Fibroblast of lung (primary cell): Measurements from ENCODE around the gene GRID1. TPM values are rescaled to one million over a fixed set of nuclear protein-coding genes. Genes with fewer than 3 reads are reported as not detected.

ENCODE experiments used
- DNase-seq, 2 donors: peaks; one replicate each; pipeline versions ENCODE4 v3.0.0 to v3.0.0-alpha.2; 2010; ENCODE audit warnings: low read depth in 2 of 2
- H2AFZ ChIP-seq: 2 replicates; pipeline ENCODE4 v1.5.1; 2012; ENCODE audit warnings: low read length, control low read depth, inconsistent platforms
- H3K27ac ChIP-seq: 2 replicates; pipeline ENCODE4 v1.5.1; 2011; ENCODE audit warnings: low read length, control low read depth; ENCODE audit not compliant: insufficient read depth
- H3K27me3 ChIP-seq: 2 replicates; pipeline ENCODE4 v1.5.1; 2011; ENCODE audit warnings: mild to moderate bottlenecking, low read length; ENCODE audit not compliant: control insufficient read depth, insufficient read depth
- H3K36me3 ChIP-seq: 2 replicates; pipeline ENCODE4 v1.5.1; 2011; ENCODE audit warnings: low read length; ENCODE audit not compliant: control insufficient read depth, insufficient read depth
- H3K4me1 ChIP-seq: 2 replicates; pipeline ENCODE4 v1.5.1; 2011; ENCODE audit warnings: low read length; ENCODE audit not compliant: control insufficient read depth, insufficient read depth; ENCODE audit errors: extremely low read depth
- H3K4me2 ChIP-seq: 2 replicates; pipeline ENCODE4 v1.5.1; 2011; ENCODE audit warnings: low read length, control low read depth; ENCODE audit not compliant: insufficient read depth; ENCODE audit errors: extremely low read depth
- H3K4me3 ChIP-seq, 4 experiments: fragments of 200-600 bp in 1 of 4; sonication (generic) in 1 of 4; replicated peaks in 1 of 4; 2 replicates each; pipeline ENCODE4 v1.5.1; 2011 to 2016; ENCODE audit warnings: low read length in 4 of 4, low read depth in 3 of 4, mild to moderate bottlenecking in 3 of 4, control low read depth in 2 of 4, inconsistent platforms in 1 of 4, mixed read lengths in 1 of 4; ENCODE audit not compliant: insufficient read depth in 1 of 4; ENCODE audit errors: control extremely low read depth in 1 of 4
- H3K79me2 ChIP-seq: 2 replicates; pipeline ENCODE4 v1.5.1; 2012; ENCODE audit warnings: mild to moderate bottlenecking, low read length, inconsistent platforms; ENCODE audit not compliant: control insufficient read depth, insufficient read depth
- H3K9ac ChIP-seq: 2 replicates; pipeline ENCODE4 v1.5.1; 2011; ENCODE audit warnings: mild to moderate bottlenecking, low read length, control low read depth; ENCODE audit not compliant: insufficient read depth
- H3K9me3 ChIP-seq: 2 replicates; pipeline ENCODE4 v1.5.1; 2012; ENCODE audit warnings: low read depth, low read length; ENCODE audit not compliant: control insufficient read depth, insufficient read depth
- H4K20me1 ChIP-seq: 2 replicates; pipeline ENCODE4 v1.5.1; 2011; ENCODE audit warnings: low read length; ENCODE audit not compliant: control insufficient read depth, insufficient read depth; ENCODE audit errors: extremely low read depth
- EZH2 ChIP-seq: IDR thresholded peaks from 2 replicates; pipeline ENCODE4 v1.5.1; 2012; ENCODE audit warnings: low read length, control low read depth, mild to moderate bottlenecking; ENCODE audit errors: missing control alignments
- polyA plus RNA-seq, 2 donors: library from polyadenylated mRNA; depleted of rRNA in 1 of 2; stranded (reverse) in 1 of 2; unstranded in 1 of 2; fragments of >200 nt; gene quantifications; 2 replicates each; pipeline ENCODE4 v1.2.1, GENCODE V29; 2011 to 2012; ENCODE audit warnings: missing spikeins in 1 of 2
- total RNA-seq: library from RNA; depleted of rRNA; stranded (reverse); fragments of >200 nt; gene quantifications from 2 replicates; pipeline ENCODE4 v1.2.1, GENCODE V29; 2014
- TF ChIP-seq, protein P1 (sequence below), 2 donors: IDR thresholded peaks in 1 of 2; conservative IDR thresholded peaks in 1 of 2; 1 replicate in 1 of 2; 2 replicates in 1 of 2; pipeline ENCODE4 v1.5.1; 2011 to 2012; ENCODE audit warnings: low read length in 2 of 2, control low read depth in 1 of 2, inconsistent platforms in 1 of 2, low read depth in 1 of 2, mild to moderate bottlenecking in 1 of 2

The GRID1 gene
- total and polyA plus RNA-seq, 2 donors (not counting 1 experiment from before 2014, with no cell fraction given): 0.03 to 0.33 TPM

DNA sequence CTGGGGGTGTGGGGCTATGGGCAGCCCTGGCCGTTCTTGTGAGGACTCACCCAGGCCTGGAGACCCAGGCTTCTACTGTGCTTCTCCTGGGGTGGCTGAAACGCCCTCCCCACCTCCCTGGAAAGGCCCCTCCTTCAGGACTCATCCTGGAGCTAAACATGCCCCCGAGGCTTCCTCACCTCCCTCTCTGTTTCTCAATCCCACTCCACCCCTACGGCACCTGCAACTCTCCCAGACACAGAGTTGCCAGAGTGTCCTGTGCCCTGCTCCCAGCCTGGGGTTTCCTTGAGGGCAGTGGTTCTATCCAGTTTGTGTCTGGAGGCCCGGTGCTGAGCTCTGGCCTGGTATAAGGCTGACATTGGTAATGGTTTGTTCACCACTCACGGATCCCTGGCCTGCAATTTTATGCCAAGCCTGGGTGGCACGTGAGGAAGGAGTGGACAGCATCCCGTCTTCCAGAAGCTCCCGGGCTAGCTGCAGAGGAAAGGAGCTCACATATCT lies 68.0 kb downstream of the GRID1 start:
- Histone ChIP-seq H3K9me3 (no peaks in the 10 kb centered on the region), H3K79me2 (no peaks in the 10 kb centered on the region), H3K4me3 (no peak overlapping the region), H3K4me1 (no peaks in the 10 kb centered on the region), H2AFZ (no peak overlapping the region), H4K20me1 (peaks cover 2% of the 10 kb centered on the region), H3K27ac (no peak overlapping the region), H3K36me3 (no peaks in the 10 kb centered on the region), H3K27me3 (no peaks in the 10 kb centered on the region), H3K4me2 (no peak overlapping the region), H3K9ac (no peak overlapping the region)
- no peak for TF ChIP-seq EZH2
- TF ChIP-seq, protein P1, sequence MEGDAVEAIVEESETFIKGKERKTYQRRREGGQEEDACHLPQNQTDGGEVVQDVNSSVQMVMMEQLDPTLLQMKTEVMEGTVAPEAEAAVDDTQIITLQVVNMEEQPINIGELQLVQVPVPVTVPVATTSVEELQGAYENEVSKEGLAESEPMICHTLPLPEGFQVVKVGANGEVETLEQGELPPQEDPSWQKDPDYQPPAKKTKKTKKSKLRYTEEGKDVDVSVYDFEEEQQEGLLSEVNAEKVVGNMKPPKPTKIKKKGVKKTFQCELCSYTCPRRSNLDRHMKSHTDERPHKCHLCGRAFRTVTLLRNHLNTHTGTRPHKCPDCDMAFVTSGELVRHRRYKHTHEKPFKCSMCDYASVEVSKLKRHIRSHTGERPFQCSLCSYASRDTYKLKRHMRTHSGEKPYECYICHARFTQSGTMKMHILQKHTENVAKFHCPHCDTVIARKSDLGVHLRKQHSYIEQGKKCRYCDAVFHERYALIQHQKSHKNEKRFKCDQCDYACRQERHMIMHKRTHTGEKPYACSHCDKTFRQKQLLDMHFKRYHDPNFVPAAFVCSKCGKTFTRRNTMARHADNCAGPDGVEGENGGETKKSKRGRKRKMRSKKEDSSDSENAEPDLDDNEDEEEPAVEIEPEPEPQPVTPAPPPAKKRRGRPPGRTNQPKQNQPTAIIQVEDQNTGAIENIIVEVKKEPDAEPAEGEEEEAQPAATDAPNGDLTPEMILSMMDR (conservative IDR thresholded peaks at IDR 0.05 in 1 of 2, IDR thresholded peaks at IDR 0.05 in 1 of 2; ENCODE audit: low read depth in 1 of 2, low read length in 2 of 2): no peak
- no peak for DNase-seq

DNA sequence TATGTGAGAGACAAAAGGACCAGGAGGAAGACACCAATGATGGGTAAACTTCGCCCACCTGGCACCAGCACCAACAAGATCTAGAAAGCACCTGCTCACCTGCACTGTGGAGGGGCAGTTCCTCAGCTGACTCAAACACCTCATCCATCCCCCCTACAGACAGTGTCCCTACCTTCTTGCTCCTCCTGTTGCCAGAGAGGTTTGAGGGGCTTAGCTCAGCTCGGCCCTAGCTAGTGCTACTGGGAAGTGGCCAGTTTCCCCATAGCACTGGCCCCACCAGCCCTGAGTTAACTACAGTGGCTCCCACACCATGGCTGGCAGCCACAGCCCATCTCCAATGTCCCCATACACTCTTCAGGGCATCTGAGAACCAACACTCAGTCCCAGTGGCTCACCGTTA lies 70.8 kb downstream of the GRID1 start:
- Histone ChIP-seq H3K9ac (no peak overlapping the region), H3K36me3 (no peaks in the 10 kb centered on the region), H3K27ac (no peak overlapping the region), H3K27me3 (no peaks in the 10 kb centered on the region), H3K4me3 (no peak overlapping the region), H4K20me1 (peaks cover 2% of the 10 kb centered on the region), H2AFZ (no peak overlapping the region), H3K4me2 (no peak overlapping the region), H3K9me3 (no peaks in the 10 kb centered on the region), H3K79me2 (no peaks in the 10 kb centered on the region), H3K4me1 (no peaks in the 10 kb centered on the region)
- no peak for DNase-seq
- no peak for TF ChIP-seq EZH2
- TF ChIP-seq, protein P1 (conservative IDR thresholded peaks at IDR 0.05 in 1 of 2, IDR thresholded peaks at IDR 0.05 in 1 of 2; ENCODE audit: low read depth in 1 of 2, low read length in 2 of 2): no peak

DNA sequence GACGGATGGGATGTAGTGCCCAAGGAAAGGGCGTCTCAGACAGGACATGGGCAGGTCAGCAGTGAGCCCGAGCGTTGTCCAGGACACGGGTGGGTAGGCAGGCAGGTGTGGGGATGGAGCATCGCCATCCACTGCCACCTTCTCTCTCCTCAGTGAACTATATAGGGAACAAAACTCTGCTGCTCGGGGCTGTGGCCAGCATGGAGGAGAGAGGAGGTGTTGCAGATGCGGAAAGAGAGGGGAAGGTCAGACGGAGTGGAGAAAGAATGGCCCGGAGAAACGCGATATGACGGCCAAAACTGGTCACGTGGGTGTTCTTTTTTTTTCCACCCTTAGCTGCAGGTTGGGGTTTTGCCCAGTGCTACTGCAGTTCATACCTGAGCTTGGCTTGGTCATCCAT lies 71.2 kb downstream of the GRID1 start:
- Histone ChIP-seq H4K20me1 (peaks cover 2% of the 10 kb centered on the region), H3K9ac (no peak overlapping the region), H3K27ac (no peak overlapping the region), H2AFZ (no peak overlapping the region), H3K4me2 (no peak overlapping the region), H3K4me1 (no peaks in the 10 kb centered on the region), H3K36me3 (no peaks in the 10 kb centered on the region), H3K9me3 (no peaks in the 10 kb centered on the region), H3K79me2 (no peaks in the 10 kb centered on the region), H3K4me3 (no peak overlapping the region), H3K27me3 (no peaks in the 10 kb centered on the region)
- DNase-seq: no peak
- TF ChIP-seq, protein P1 (conservative IDR thresholded peaks at IDR 0.05 in 1 of 2, IDR thresholded peaks at IDR 0.05 in 1 of 2; ENCODE audit: low read depth in 1 of 2, low read length in 2 of 2): no peak
- no peak for TF ChIP-seq EZH2
